ENCODE data around the gene CBL. TPM values are rescaled to one million over a fixed set of nuclear protein-coding genes. Genes with fewer than 3 reads are reported as not detected.

Gene CBL
- total RNA-seq, 1 donor from 2014 or later = 21.6 TPM

DNA sequence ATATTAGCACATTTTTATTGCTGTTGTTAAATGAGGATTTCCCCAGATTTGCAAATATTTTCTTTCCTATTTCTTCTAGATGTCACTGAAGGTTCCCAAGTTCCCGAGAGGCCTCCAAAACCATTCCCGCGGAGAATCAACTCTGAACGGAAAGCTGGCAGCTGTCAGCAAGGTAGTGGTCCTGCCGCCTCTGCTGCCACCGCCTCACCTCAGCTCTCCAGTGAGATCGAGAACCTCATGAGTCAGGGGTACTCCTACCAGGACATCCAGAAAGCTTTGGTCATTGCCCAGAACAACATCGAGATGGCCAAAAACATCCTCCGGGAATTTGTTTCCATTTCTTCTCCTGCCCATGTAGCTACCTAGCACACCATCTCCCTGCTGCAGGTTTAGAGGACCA, 93.3 kb downstream of the CBL start:
- Histone ChIP-seq H3K27me3 (no peaks in the 10 kb centered on the region), H3K4me3 (no peak overlapping the region), H3K36me3 (peaks cover 32 to 66% of the 10 kb centered on the region in 2 donors), H3K27ac (no peak overlapping the region), H3K4me1 (no peaks in the 10 kb centered on the region), H3K9me3 (no peaks in the 10 kb centered on the region)
- no peak for DNase-seq (ENCODE audit: low spot score in 2 of 2)
- intact Hi-C loops (cut with DNase I) = no loop called here
- TF ChIP-seq, protein P1, sequence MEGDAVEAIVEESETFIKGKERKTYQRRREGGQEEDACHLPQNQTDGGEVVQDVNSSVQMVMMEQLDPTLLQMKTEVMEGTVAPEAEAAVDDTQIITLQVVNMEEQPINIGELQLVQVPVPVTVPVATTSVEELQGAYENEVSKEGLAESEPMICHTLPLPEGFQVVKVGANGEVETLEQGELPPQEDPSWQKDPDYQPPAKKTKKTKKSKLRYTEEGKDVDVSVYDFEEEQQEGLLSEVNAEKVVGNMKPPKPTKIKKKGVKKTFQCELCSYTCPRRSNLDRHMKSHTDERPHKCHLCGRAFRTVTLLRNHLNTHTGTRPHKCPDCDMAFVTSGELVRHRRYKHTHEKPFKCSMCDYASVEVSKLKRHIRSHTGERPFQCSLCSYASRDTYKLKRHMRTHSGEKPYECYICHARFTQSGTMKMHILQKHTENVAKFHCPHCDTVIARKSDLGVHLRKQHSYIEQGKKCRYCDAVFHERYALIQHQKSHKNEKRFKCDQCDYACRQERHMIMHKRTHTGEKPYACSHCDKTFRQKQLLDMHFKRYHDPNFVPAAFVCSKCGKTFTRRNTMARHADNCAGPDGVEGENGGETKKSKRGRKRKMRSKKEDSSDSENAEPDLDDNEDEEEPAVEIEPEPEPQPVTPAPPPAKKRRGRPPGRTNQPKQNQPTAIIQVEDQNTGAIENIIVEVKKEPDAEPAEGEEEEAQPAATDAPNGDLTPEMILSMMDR (IDR thresholded peaks at IDR 0.05) = no peak

DNA sequence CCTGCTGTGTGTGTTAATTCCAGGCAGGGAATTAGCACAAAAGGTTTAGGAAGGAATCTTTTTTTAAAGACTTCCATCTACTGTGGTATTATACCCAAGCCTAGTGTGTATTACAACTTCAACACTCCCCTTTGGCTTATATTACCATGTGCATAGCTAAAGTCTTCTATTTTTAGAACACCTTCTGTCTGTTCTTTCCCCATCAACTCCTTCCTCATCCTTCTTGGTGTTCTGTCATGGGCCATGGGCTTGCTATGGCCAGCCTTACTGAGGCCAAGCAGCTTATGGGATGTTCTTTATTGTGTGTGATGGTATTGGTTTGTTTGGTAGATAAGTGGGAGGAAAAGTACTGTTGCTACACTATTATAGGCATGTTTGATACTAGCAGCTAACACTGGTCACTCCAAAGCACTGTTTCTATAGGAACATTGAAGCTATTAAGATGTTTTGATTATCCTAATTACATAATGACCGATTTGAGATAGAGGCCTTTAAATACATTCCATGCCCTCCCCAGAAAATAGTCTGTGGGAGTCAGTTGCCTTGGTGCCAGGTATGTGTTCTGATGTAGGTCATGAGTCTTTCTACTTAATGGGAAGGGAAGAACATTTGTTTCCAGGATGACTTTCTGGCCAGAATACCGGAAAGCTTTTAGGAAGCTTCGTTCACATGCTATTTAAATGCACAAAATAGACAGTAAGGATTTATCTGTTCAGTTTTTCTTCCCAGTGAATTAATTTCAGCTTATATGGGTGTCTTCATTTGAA, 94.2 kb downstream of the CBL start:
- H3K4me3 ChIP-seq = no peak overlapping the region
- no peaks in the 10 kb centered on the region for H3K27me3 ChIP-seq
- TF ChIP-seq, protein P1 (IDR thresholded peaks at IDR 0.05) = no peak
- no peak overlapping the region for H3K27ac ChIP-seq
- H3K36me3 ChIP-seq = peaks cover 32 to 66% of the 10 kb centered on the region in 2 donors
- intact Hi-C loops (cut with DNase I) = no loop called here
- H3K9me3 ChIP-seq = no peaks in the 10 kb centered on the region
- peaks cover 0 to 5% of the 10 kb centered on the region in 2 donors for H3K4me1 ChIP-seq
- DNase-seq (ENCODE audit: low spot score in 2 of 2) = no peak

DNA sequence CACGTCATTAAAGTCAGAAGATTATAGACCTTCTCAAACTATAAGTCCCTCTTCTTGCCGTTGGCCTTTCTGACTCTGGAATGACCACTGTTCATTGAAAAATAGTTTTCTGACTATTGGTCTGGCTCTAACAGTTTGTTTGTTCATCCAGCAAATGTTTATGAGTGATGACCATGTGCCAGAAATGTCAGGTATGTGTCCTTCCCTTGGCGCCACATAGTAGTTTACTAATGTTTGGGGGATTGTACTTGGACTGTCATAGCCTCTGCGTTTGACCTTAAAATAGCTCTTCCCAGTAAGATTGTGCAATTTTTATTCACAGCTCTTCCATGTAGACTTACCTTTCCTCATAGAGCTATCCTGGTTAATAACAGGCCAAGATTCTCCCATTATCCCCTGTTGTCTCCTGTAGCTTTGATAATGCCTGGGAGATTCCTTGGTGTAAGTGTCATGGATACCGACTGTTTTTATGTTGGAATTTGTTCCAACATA, 97.1 kb downstream of the CBL start:
- H3K4me3 ChIP-seq = no peak overlapping the region
- no peak overlapping the region for H3K27ac ChIP-seq
- H3K9me3 ChIP-seq = no peaks in the 10 kb centered on the region
- peaks cover 26 to 53% of the 10 kb centered on the region in 2 donors for H3K36me3 ChIP-seq
- H3K4me1 ChIP-seq = peaks cover 11 to 29% of the 10 kb centered on the region in 2 donors
- TF ChIP-seq, protein P1 (IDR thresholded peaks at IDR 0.05) = no peak
- no peak for DNase-seq (ENCODE audit: low spot score in 2 of 2)
- no peaks in the 10 kb centered on the region for H3K27me3 ChIP-seq
- intact Hi-C loops (cut with DNase I) = no loop called here

DNA sequence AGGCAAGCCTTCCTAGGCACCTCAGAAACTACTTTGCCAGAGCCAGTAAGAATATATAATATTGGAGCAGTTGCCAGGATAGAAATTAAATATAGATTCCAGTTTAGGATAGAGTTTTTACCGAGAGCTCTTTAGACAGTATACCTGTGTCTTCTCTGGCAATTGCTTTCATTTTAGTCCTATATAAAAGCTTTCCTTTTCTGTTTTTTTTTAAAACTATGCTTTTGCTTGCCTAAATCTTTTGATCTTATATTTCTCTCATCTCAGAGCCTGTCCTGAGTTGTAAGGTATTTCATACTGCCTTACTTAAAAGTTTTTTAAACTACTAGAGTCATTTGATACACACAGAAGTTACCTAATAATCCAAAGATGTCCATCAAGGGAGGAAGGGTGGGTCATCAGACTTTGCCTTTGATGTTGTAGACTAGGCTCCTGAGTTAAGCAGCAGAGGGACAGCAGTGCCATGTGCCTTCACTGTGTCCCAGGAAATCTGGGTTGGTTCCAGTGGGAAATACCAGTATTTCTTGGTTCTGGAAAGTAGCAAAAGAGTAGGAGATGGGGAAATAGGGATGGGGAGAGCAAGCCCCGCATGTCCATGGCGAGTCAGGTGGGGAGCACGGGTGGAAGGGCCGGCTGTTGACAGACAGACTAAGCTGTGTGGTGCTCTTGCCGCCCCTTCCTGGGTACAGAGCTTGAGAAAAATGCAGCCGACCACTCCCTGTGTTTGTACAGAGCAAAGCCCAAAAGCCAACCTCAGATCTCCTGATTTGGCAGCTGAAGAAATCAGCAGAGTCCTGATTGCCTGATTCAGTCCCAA, 99.6 kb downstream of the CBL start:
- peaks cover 11 to 43% of the 10 kb centered on the region in 2 donors for H3K4me1 ChIP-seq

DNA sequence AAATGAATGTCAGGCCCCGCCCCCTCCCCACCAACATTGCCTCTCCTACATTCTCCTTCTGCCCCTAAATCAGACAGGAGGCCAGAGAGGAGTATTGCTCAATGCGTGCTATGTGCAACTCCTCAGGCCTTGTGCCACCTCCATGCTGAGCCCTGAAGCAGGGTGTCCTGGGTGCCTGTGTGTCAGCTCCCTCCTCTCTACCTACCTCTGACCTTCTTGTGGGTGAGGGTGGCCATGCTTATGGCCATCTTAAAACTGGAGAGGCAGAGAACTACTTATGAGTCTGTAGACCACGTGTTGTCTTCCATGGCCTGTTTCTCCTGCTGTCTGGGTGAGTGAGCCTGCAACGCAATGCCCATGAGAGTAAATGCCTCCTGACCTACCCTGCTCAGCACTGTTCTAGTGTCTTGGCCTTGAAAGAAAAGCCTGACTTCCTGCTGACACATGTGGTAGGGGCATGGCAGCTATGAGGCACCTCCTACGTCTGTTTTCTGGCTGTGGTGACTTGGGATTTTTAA, 100.3 kb downstream of the CBL start:
- intact Hi-C loops (cut with DNase I) = loop anchor here (1.0 to 5.0 kb wide), 3 partner anchors 10 to 138 kb away; partner anchors contain the start of genes CBL and NLRX1
- H3K4me1 ChIP-seq = peaks cover 11 to 43% of the 10 kb centered on the region in 2 donors
- H3K9me3 ChIP-seq = no peaks in the 10 kb centered on the region
- TF ChIP-seq, protein P1 (IDR thresholded peaks at IDR 0.05) = no peak
- peak; percentile 66 to 91 for DNase-seq (ENCODE audit: low spot score in 2 of 2)
- H3K27me3 ChIP-seq = no peaks in the 10 kb centered on the region
- peaks cover 44 to 57% of the 10 kb centered on the region in 2 donors for H3K36me3 ChIP-seq
- peak overlapping the region; percentile 98 to 99 for H3K27ac ChIP-seq
- H3K4me3 ChIP-seq = peak overlapping the region in 1 of 2 donors; percentile 42

More for the DNA sequence above, 99.6 kb downstream of the CBL start:
- peak overlapping the region; percentile 98 to 99 for H3K27ac ChIP-seq
- intact Hi-C loops (cut with DNase I) = loop anchor here (1.0 to 5.0 kb wide), 3 partner anchors 11 to 137 kb away; partner anchors contain the start of genes CBL and NLRX1
- peak overlapping the region in 1 of 2 donors; percentile 42 for H3K4me3 ChIP-seq
- H3K27me3 ChIP-seq = no peaks in the 10 kb centered on the region
- TF ChIP-seq, protein P1 (IDR thresholded peaks at IDR 0.05) = no peak
- H3K36me3 ChIP-seq = peaks cover 37 to 56% of the 10 kb centered on the region in 2 donors
- no peak for DNase-seq (ENCODE audit: low spot score in 2 of 2)
- H3K9me3 ChIP-seq = no peaks in the 10 kb centered on the region

Data from ascending aorta (tissue), 2 donors.